A549 (cell line): ENCODE results near the gene NUDT14.

Experiments used
- CHD4 ChIP-seq: fragments of 200-600 bp; sonication (generic); IDR thresholded peaks from 2 replicates; pipeline ENCODE4 v1.6.1; 2016; ENCODE audit warnings: antibody characterized with exemption, mild to moderate bottlenecking, borderline replicate concordance
- CTCF ChIP-seq: fragments of >200 bp; sonication (Bioruptor Twin); formaldehyde crosslinking; IDR thresholded peaks from 3 replicates; pipeline ENCODE4 v1.5.1; 2016
- EHMT2 ChIP-seq: fragments of 200-600 bp; sonication (generic); IDR thresholded peaks from 2 replicates; pipeline ENCODE4 v1.6.1; 2016; ENCODE audit warnings: antibody characterized with exemption, low read depth, mild to moderate bottlenecking, moderate library complexity
- EP300 ChIP-seq, 2 experiments: fragments of >200 bp; sonication (Bioruptor Twin); formaldehyde crosslinking; IDR thresholded peaks; 2 replicates in 1 of 2; 3 replicates in 1 of 2; pipeline ENCODE4 v1.6.1; 2016 to 2017

DNA sequence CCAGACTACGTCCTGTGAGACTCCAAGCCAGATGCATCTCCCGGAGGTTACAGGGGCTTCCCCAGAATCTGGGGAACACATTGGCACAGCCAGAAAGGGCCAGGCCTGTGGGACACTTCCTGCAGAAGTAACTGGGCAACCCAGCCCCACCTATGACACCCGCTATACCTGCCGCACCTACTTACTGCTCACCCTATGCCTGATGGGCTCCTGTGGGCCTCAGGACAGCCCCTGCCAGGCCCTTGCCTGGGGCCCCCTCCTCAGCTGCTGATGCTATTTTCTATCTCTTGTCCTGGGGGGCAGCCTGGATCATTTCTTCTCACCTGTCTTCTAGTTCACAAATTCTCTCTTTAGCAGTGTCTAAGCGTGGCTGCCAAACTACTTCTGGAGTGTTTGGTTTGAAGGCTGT, 41.3 kb downstream of the NUDT14 start:
- TF ChIP-seq CTCF, result no peak
- no peak for TF ChIP-seq EHMT2
- no peak for TF ChIP-seq EP300 (IDR thresholded peaks at IDR 0.05)
- TF ChIP-seq CHD4, result no peak
